H1 (cell line): ENCODE data around the gene PPP1R3F. TPM values are rescaled to one million over a fixed set of nuclear protein-coding genes. Genes with fewer than 3 reads are reported as not detected.

Experiments used
- PHF8 ChIP-seq: fragments of 200-600 bp; sonication (generic); conservative IDR thresholded peaks from 2 replicates; pipeline ENCODE4 v1.7.1; 2012; ENCODE audit warnings: low read depth, mild to moderate bottlenecking, inconsistent platforms, low read length, moderate library complexity
- ZNF274 ChIP-seq: IDR thresholded peaks from 2 replicates; pipeline ENCODE4 v1.7.0; 2012; ENCODE audit warnings: low read length, borderline replicate concordance; ENCODE audit errors: extremely low read depth
- polyA plus RNA-seq, 7 experiments: library from polyadenylated mRNA; depleted of rRNA in 3 of 7; stranded (reverse) in 5 of 7; unstranded in 2 of 7; fragments of >200 nt in 5 of 7; fragments of 200-250 nt in 2 of 7; gene quantifications; 1 replicate in 5 of 7; 2 replicates in 1 of 7; 4 replicates in 1 of 7; pipeline versions ENCODE4 v1.2.1 to v1.2.3, GENCODE V29; 2011 to 2013; ENCODE audit warnings: missing spikeins in 2 of 7, mixed read lengths in 2 of 7
- total RNA-seq: library from RNA; stranded (reverse); fragmentation: NEBNext Ultra II Directional; extraction: Animal tissue kit (Norgen Biotek cat#: 25700); gene quantifications from 2 replicates; pipeline ENCODE4 v1.2.1, GENCODE V29; 2021

Gene PPP1R3F
- total and polyA plus RNA-seq, 2 of the 8 experiments (the other 6 are each of a cell fraction or from before 2014, with no cell fraction given): 5.1 to 6.8 TPM

GRCh38 chrX:49312176-49312575 is 42.6 kb downstream of the PPP1R3F start (continued):
- TF ChIP-seq PHF8 (no peak), ZNF274 (no peak)
